Endothelial cell of umbilical vein (primary cell): ENCODE results near the gene MTHFR. TPM values are rescaled to one million over a fixed set of nuclear protein-coding genes. Genes with fewer than 3 reads are reported as not detected.

Experiments used
- BruUV-seq: library from RNA; stranded (reverse); fragments of 400-500 nt; replicated peaks from 2 replicates; lab custom pipeline; 2021; lab: Mats Ljungman, UMichigan
- CTCF ChIA-PET: fragments of 300-600, 350-600 bp; sonication (Branson Sonifier 250); formaldehyde crosslinking; loops from one replicate; lab custom pipeline; 2021; ENCODE audit warnings: antibody characterized with exemption, inconsistent platforms; lab: Charles Lee
- POLR2A ChIA-PET: fragments of 300-600, 350-600 bp; sonication (Branson Sonifier 250); formaldehyde crosslinking; loops from one replicate; lab custom pipeline; 2021; ENCODE audit warnings: antibody characterized with exemption, inconsistent platforms; lab: Charles Lee
- DNase-seq: peaks from one replicate; pipeline ENCODE4 v3.0.0-alpha.2; 2011; ENCODE audit warnings: low read depth, low spot score
- FAIRE-seq: peaks from 2 replicates; lab custom pipeline; 2011; peaks lifted over from hg19 to GRCh38; lab: Jason Lieb, UNC
- H2AFZ ChIP-seq: 2 replicates; pipeline ENCODE4 v1.6.0; 2012; ENCODE audit warnings: low read depth, low read length, control low read depth, inconsistent platforms
- H3K27ac ChIP-seq: 2 replicates; pipeline ENCODE4 v1.5.1; 2011; ENCODE audit warnings: low read depth, mild to moderate bottlenecking, control low read depth, low read length, moderate library complexity; ENCODE audit not compliant: insufficient read depth
- H3K27me3 ChIP-seq, 2 experiments: 2 replicates each; pipeline versions ENCODE4 v1.6.0 to v1.6.1; 2011; ENCODE audit warnings: low read length in 2 of 2, mixed read lengths in 1 of 2; ENCODE audit not compliant: control insufficient read depth in 2 of 2, insufficient read depth in 2 of 2
- H3K36me3 ChIP-seq, 2 experiments: 2 replicates in 1 of 2; 3 replicates in 1 of 2; pipeline ENCODE4 v1.5.1; 2011; ENCODE audit warnings: low read length in 2 of 2, mild to moderate bottlenecking in 1 of 2, moderate library complexity in 1 of 2; ENCODE audit not compliant: control insufficient read depth in 2 of 2, insufficient read depth in 2 of 2; ENCODE audit errors: extremely low read depth in 1 of 2
- H3K4me1 ChIP-seq: 3 replicates; pipeline ENCODE4 v1.5.1; 2011; ENCODE audit warnings: mild to moderate bottlenecking, low read length; ENCODE audit not compliant: control insufficient read depth, insufficient read depth; ENCODE audit errors: extremely low read depth
- H3K4me2 ChIP-seq: 2 replicates; pipeline ENCODE4 v1.6.1; 2011; ENCODE audit warnings: low read length, control low read depth, mixed read lengths; ENCODE audit not compliant: insufficient read depth
- H3K4me3 ChIP-seq, 3 experiments: fragments of 200-600 bp in 1 of 3; sonication (generic), shearing (Covaris generic) in 1 of 3; replicated peaks in 1 of 3; 2 replicates each; pipeline ENCODE4 v1.5.1; 2011 to 2016; ENCODE audit warnings: control low read depth in 3 of 3, low read length in 3 of 3, mild to moderate bottlenecking in 2 of 3, inconsistent platforms in 1 of 3, low read depth in 1 of 3, moderate library complexity in 1 of 3; ENCODE audit not compliant: insufficient read depth in 1 of 3
- H3K79me2 ChIP-seq: 2 replicates; pipeline ENCODE4 v1.6.0; 2012; ENCODE audit warnings: low read length, inconsistent platforms; ENCODE audit not compliant: control insufficient read depth, insufficient read depth
- H3K9ac ChIP-seq: replicated peaks from 2 replicates; pipeline ENCODE3; 2011; ENCODE audit warnings: low read length, control low read depth; ENCODE audit not compliant: insufficient read depth; ENCODE audit errors: extremely low read depth
- H3K9me1 ChIP-seq: replicated peaks from 3 replicates; pipeline ENCODE4 v1.6.0; 2011; ENCODE audit warnings: mild to moderate bottlenecking, low read length; ENCODE audit not compliant: control insufficient read depth, insufficient read depth; ENCODE audit errors: extremely low read depth
- H3K9me3 ChIP-seq: replicated peaks from 2 replicates; pipeline ENCODE4 v1.5.1; 2012; ENCODE audit warnings: low read length, inconsistent platforms; ENCODE audit not compliant: control insufficient read depth, insufficient read depth
- H4K20me1 ChIP-seq: replicated peaks from 2 replicates; pipeline ENCODE3; 2011; ENCODE audit warnings: mild to moderate bottlenecking, low read length; ENCODE audit not compliant: control insufficient read depth, insufficient read depth; ENCODE audit errors: extremely low read depth
- GATA2 ChIP-seq: IDR thresholded peaks from 2 replicates; pipeline ENCODE4 v1.7.0; 2011; ENCODE audit warnings: low read depth, mild to moderate bottlenecking, moderate library complexity, mixed read lengths, low read length; ENCODE audit not compliant: insufficient read length, insufficient read depth
- MYC ChIP-seq: IDR thresholded peaks from one replicate; pipeline ENCODE4 v1.6.1; 2011; ENCODE audit warnings: mild to moderate bottlenecking, low read depth, low read length
- POLR2AphosphoS5 ChIP-seq: IDR thresholded peaks from 2 replicates; pipeline ENCODE4 v1.6.1; 2012; ENCODE audit warnings: low read depth, mild to moderate bottlenecking, control low read depth, low read length, moderate library complexity; ENCODE audit not compliant: insufficient read depth
- dilution Hi-C: fragments of 300-500 bp; cut with MboI; formaldehyde crosslinking; loops from one replicate; pipeline ENCODE4 v1.15.0; 2019; ENCODE audit warnings: low sequenced_read_pairs; ENCODE audit not compliant: extremely low pct_ligation_motif_present
- intact Hi-C: fragments of 100-400 bp; cut with micrococcal nuclease; formaldehyde crosslinking; loops from one replicate; pipeline ENCODE4 v1.10.0; 2022
- polyA plus RNA-seq, 4 experiments: library from polyadenylated mRNA; depleted of rRNA in 3 of 4; stranded (reverse) in 3 of 4; unstranded in 1 of 4; fragments of >200 nt; gene quantifications; 2 replicates each; pipeline versions ENCODE4 v1.2.1 to v1.2.3, GENCODE V29; 2011 to 2012; ENCODE audit warnings: missing spikeins in 1 of 4
- total RNA-seq: library from RNA; stranded (reverse); gene quantifications from 2 replicates; pipeline ENCODE4 v1.2.3, GENCODE V29; 2021
- TF ChIP-seq, protein P1 (sequence below), 2 donors: IDR thresholded peaks; 1 replicate in 1 of 2; 2 replicates in 1 of 2; pipeline ENCODE4 v1.5.1; 2011; ENCODE audit warnings: low read length in 2 of 2, mild to moderate bottlenecking in 2 of 2, moderate library complexity in 2 of 2, control low read depth in 1 of 2, inconsistent platforms in 1 of 2, low read depth in 1 of 2; ENCODE audit not compliant: insufficient read depth in 1 of 2; ENCODE audit errors: extremely low read depth in 1 of 2

Gene MTHFR
- total and polyA plus RNA-seq, 2 donors (not counting 3 experiments of a cell fraction or from before 2014, with no cell fraction given), result 13.8 to 25.3 TPM

DNA sequence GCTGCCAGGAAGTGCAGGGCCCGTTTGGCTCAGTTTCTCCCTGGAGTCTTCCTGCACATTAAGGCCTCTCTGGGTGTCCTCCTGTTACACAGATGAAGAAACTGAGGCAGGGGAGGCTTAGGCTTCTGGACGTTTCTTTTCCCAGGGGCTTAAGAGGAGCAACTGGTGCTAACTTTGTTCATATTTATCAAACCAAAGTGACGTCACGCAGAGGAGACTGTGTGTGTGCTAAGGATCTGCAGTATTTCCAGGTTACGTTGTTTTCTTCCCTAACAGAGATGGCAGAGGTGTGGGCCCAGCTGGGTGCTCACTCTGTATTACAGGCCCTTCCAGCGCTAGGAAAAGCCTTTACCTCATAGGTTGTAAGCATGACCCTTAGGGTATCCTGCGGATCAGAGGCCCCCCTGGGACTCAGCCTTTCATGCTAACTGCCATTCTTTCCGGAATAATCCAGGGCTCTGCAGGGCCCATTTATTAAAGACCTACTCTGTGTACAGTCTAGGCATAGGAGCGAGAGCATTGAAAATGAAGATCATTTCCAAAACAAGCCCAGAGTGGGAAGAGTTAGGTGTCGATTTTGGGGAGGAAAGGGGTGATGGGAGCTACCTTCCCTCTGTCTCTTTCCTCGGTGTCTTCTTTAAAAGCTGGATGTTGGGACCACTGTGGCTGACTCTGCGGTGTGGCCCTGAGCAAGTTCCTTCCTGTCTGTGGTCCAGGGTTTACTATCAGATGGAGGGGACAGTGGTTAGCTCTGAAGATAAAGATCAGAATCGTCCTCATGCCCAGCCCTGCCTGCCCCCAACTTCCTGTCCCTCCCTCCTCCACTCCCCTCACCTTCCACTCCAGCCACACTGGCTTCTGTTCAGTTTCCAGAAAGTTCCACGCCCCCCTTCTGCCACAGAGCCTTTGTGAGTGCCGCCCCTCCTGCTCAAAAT is 65.2 kb downstream of the MTHFR start:
- H4K20me1 ChIP-seq, result no peaks in the 10 kb centered on the region
- H3K27ac ChIP-seq, result no peak overlapping the region
- H3K4me1 ChIP-seq, result peaks cover 6% of the 10 kb centered on the region
- no TSS peak for BruUV-seq
- no peak overlapping the region for H2AFZ ChIP-seq
- no peak overlapping the region for H3K4me2 ChIP-seq
- no peak overlapping the region for H3K9ac ChIP-seq
- no peak for TF ChIP-seq MYC
- TF ChIP-seq, protein P1, sequence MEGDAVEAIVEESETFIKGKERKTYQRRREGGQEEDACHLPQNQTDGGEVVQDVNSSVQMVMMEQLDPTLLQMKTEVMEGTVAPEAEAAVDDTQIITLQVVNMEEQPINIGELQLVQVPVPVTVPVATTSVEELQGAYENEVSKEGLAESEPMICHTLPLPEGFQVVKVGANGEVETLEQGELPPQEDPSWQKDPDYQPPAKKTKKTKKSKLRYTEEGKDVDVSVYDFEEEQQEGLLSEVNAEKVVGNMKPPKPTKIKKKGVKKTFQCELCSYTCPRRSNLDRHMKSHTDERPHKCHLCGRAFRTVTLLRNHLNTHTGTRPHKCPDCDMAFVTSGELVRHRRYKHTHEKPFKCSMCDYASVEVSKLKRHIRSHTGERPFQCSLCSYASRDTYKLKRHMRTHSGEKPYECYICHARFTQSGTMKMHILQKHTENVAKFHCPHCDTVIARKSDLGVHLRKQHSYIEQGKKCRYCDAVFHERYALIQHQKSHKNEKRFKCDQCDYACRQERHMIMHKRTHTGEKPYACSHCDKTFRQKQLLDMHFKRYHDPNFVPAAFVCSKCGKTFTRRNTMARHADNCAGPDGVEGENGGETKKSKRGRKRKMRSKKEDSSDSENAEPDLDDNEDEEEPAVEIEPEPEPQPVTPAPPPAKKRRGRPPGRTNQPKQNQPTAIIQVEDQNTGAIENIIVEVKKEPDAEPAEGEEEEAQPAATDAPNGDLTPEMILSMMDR (IDR thresholded peaks at IDR 0.05; ENCODE audit: extremely low read depth in 1 of 2, insufficient read depth in 1 of 2, low read depth in 1 of 2, low read length in 2 of 2), result no peak
- peak; percentile 60 for TF ChIP-seq GATA2
- no peak for TF ChIP-seq POLR2AphosphoS5
- dilution Hi-C loops, result no loop called here
- no peak for DNase-seq
- no peak overlapping the region for H3K4me3 ChIP-seq
- POLR2A ChIA-PET, result no interaction called here
- no peaks in the 10 kb centered on the region for H3K27me3 ChIP-seq
- H3K36me3 ChIP-seq, result no peaks in the 10 kb centered on the region
- CTCF ChIA-PET, result interaction anchor here (1.1 kb wide), 1 partner anchor 76 kb away, joined by 4 read pairs; the partner anchor contains the start of gene FBXO6
- intact Hi-C loops, result no loop called here
- H3K79me2 ChIP-seq, result no peaks in the 10 kb centered on the region
- no peaks in the 10 kb centered on the region for H3K9me1 ChIP-seq
- FAIRE-seq, result no peak
- H3K9me3 ChIP-seq, result no peaks in the 10 kb centered on the region
